B cell (primary cell): ENCODE measurements around the gene CYTH4. TPM values are rescaled to one million over a fixed set of nuclear protein-coding genes. Genes with fewer than 3 reads are reported as not detected.
A peak's percentile ranks its signal among the peaks of the same experiment; 100 is the strongest.

Source experiments
- ATAC-seq: fragments of 200-7000 bp; cut with Tn5 transposase; one replicate; pipeline ENCODE4 v1.10.0; 2021; ENCODE audit warnings: low read depth, mild to moderate bottlenecking, moderate number of reproducible peaks, moderate library complexity
- CTCF ChIA-PET: fragments of 350-600 bp; sonication (Branson Sonifier 250); formaldehyde crosslinking; loops from one replicate; lab custom pipeline; 2021; ENCODE audit warnings: antibody characterized with exemption, inconsistent platforms; lab: Charles Lee
- POLR2A ChIA-PET: fragments of 350-600 bp; sonication (Branson Sonifier 250); formaldehyde crosslinking; loops from one replicate; lab custom pipeline; 2021; ENCODE audit warnings: antibody characterized with exemption; lab: Charles Lee
- DNase-seq: peaks from one replicate; pipeline ENCODE4 v3.0.0; 2013
- H2AFZ ChIP-seq: 2 replicates; pipeline ENCODE4 v1.6.1; 2012; ENCODE audit warnings: mild to moderate bottlenecking, low read depth, low read length; ENCODE audit not compliant: insufficient read depth, poor library complexity, severe bottlenecking
- H3K27ac ChIP-seq, 2 donors: 1 replicate in 1 of 2; 2 replicates in 1 of 2; pipeline ENCODE4 v1.5.1; 2012 to 2013; ENCODE audit warnings: low read length in 2 of 2, mild to moderate bottlenecking in 2 of 2, moderate library complexity in 1 of 2
- H3K27me3 ChIP-seq, 4 experiments: fragments of 200-600 bp in 1 of 4; sonication (generic) in 1 of 4; replicated peaks in 1 of 4; 1 replicate in 2 of 4; 2 replicates in 2 of 4; pipeline versions ENCODE4 v1.6.1 to v1.7.0; 2013 to 2016; ENCODE audit warnings: low read length in 3 of 4, mild to moderate bottlenecking in 2 of 4, mixed read lengths in 1 of 4, moderate library complexity in 1 of 4; ENCODE audit not compliant: insufficient read depth in 4 of 4, control insufficient read depth in 3 of 4; ENCODE audit errors: control extremely low read depth in 1 of 4
- H3K36me3 ChIP-seq, 2 experiments: replicated peaks in 1 of 2; 1 replicate in 1 of 2; 2 replicates in 1 of 2; pipeline versions ENCODE4 v1.6.1 to v1.7.1; 2013; ENCODE audit warnings: low read length in 1 of 2; ENCODE audit not compliant: insufficient read depth in 2 of 2, control insufficient read depth in 1 of 2; ENCODE audit errors: control extremely low read depth in 1 of 2, extremely low read depth in 1 of 2
- H3K4me1 ChIP-seq, 2 donors: fragments of 200-600 bp in 1 of 2; sonication (generic) in 1 of 2; 1 replicate in 1 of 2; 2 replicates in 1 of 2; pipeline versions ENCODE4 v1.5.1 to v1.6.1; 2013 to 2017; ENCODE audit warnings: low read length in 2 of 2; ENCODE audit not compliant: control insufficient read depth in 2 of 2, insufficient read depth in 2 of 2
- H3K4me2 ChIP-seq: replicated peaks from 2 replicates; pipeline ENCODE3; 2012; ENCODE audit warnings: mild to moderate bottlenecking, low read depth, low read length; ENCODE audit not compliant: poor library complexity, severe bottlenecking
- H3K4me3 ChIP-seq, 5 experiments: fragments of 200-600 bp in 1 of 5; sonication (generic) in 1 of 5; 1 replicate in 3 of 5; 2 replicates in 2 of 5; pipeline versions ENCODE4 v1.5.1 to v1.7.0; 2011 to 2016; ENCODE audit warnings: low read length in 4 of 5, mild to moderate bottlenecking in 4 of 5, low read depth in 2 of 5, control low read depth in 1 of 5, moderate library complexity in 1 of 5; ENCODE audit not compliant: insufficient read depth in 1 of 5; ENCODE audit errors: control extremely low read depth in 1 of 5, extremely low read depth in 1 of 5
- H3K79me2 ChIP-seq: fragments of 200-600 bp; sonication (generic); one replicate; pipeline ENCODE4 v1.6.0; 2016; ENCODE audit warnings: low read length; ENCODE audit not compliant: control insufficient read depth, insufficient read depth
- H3K9ac ChIP-seq: fragments of 200-600 bp; sonication (generic); 2 replicates; pipeline ENCODE4 v1.6.1; 2017; ENCODE audit warnings: mild to moderate bottlenecking, low read length, moderate library complexity
- H3K9me3 ChIP-seq, 3 donors: one replicate each; pipeline versions ENCODE4 v1.6.1 to v1.7.1; 2013; ENCODE audit warnings: low read length in 2 of 3; ENCODE audit not compliant: control insufficient read depth in 2 of 3, insufficient read depth in 1 of 3; ENCODE audit errors: control extremely low read depth in 1 of 3
- H4K20me1 ChIP-seq: 2 replicates; pipeline ENCODE4 v1.6.0; 2012; ENCODE audit warnings: mild to moderate bottlenecking, low read length; ENCODE audit not compliant: insufficient read depth, control insufficient read depth, poor library complexity, severe bottlenecking
- H3K27ac Mint-ChIP-seq: one replicate; pipeline ENCODE4 v1.8.0; 2021; ENCODE audit warnings: mixed read lengths
- H3K27me3 Mint-ChIP-seq: one replicate; pipeline ENCODE4 v1.8.0; 2021; ENCODE audit warnings: mixed read lengths
- H3K4me1 Mint-ChIP-seq: one replicate; pipeline ENCODE4 v1.8.0; 2021; ENCODE audit warnings: mixed read lengths
- H3K4me3 Mint-ChIP-seq: one replicate; pipeline ENCODE4 v1.8.0; 2021; ENCODE audit warnings: mixed read lengths
- H3K9me3 Mint-ChIP-seq: one replicate; pipeline ENCODE4 v1.8.0; 2022; ENCODE audit warnings: mixed read lengths; ENCODE audit not compliant: insufficient read depth
- EZH2 ChIP-seq: IDR thresholded peaks from 2 replicates; pipeline ENCODE4 v1.6.1; 2012; ENCODE audit warnings: borderline replicate concordance, low read depth, mild to moderate bottlenecking, moderate library complexity, low read length; ENCODE audit not compliant: insufficient read depth, poor library complexity, severe bottlenecking
- whole genome bisulfite sequencing: methylation state at CpG from one replicate; pipeline ENCODE4 v1.1.5; 2013; ENCODE audit warnings: missing lambda C conversion rate; ENCODE audit not compliant: insufficient coverage; 5-methylcytosine and 5-hydroxymethylcytosine counted together
- intact Hi-C: fragments of 100-400 bp; cut with micrococcal nuclease; formaldehyde crosslinking; loops from one replicate; pipeline ENCODE4 v1.10.0; 2022
- polyA plus RNA-seq: library from polyadenylated mRNA; depleted of rRNA; stranded (reverse); fragments of >200 nt; gene quantifications from 2 replicates; pipeline ENCODE4 v1.2.3, GENCODE V29; 2012
- total RNA-seq, 2 donors: library from RNA; stranded (reverse); fragments of 120-200 nt in 1 of 2; gene quantifications; 1 replicate in 1 of 2; 2 replicates in 1 of 2; pipeline versions ENCODE4 v1.2.3 to v1.2.4, GENCODE V29; 2013 to 2022
- TF ChIP-seq, protein P1 (sequence below): fragments of 200-600 bp; IDR thresholded peaks from one replicate; pipeline ENCODE4 v1.8.0; 2022; ENCODE audit warnings: antibody characterized with exemption, mild to moderate bottlenecking

CYTH4 gene
- total and polyA plus RNA-seq, 2 donors (not counting 1 experiment from before 2014, with no cell fraction given): 98.0 to 154 TPM

- H3K9ac ChIP-seq: no peak overlapping the region
- H3K4me2 ChIP-seq: peak overlapping the region; percentile 61
- H3K9me3 Mint-ChIP-seq: no peaks in the 10 kb centered on the region
- H3K9me3 ChIP-seq: no peaks in the 10 kb centered on the region
- H3K27me3 Mint-ChIP-seq: no peaks in the 10 kb centered on the region
- 93% methylated on average over 3 of the region's 5 CpGs for WGBS
- H2AFZ ChIP-seq: no peak overlapping the region
- peak overlapping the region; percentile 63 for H3K27ac Mint-ChIP-seq
- H3K79me2 ChIP-seq: peaks cover 11% of the 10 kb centered on the region
- DNase-seq: no peak
- H3K27ac ChIP-seq: no peak overlapping the region
- peaks cover 40 to 61% of the 10 kb centered on the region in 2 donors for H3K4me1 ChIP-seq
- peak overlapping the region; percentile 23 for H3K4me3 Mint-ChIP-seq
- peaks cover 57% of the 10 kb centered on the region for H3K4me1 Mint-ChIP-seq
- no peak for TF ChIP-seq EZH2
- no peaks in the 10 kb centered on the region for H3K27me3 ChIP-seq
- no peak overlapping the region for H3K4me3 ChIP-seq
- no peak for ATAC-seq
- ChIA-PET POLR2A (no interaction called here), CTCF (interaction anchor here (0.6 to 11.9 kb wide), 5 partner anchors 7 to 183 kb away, joined by 3 to 126 read pairs (median 3); no protein-coding TSS in a partner anchor)
- H3K36me3 ChIP-seq: no peaks in the 10 kb centered on the region
- no peaks in the 10 kb centered on the region for H4K20me1 ChIP-seq
- intact Hi-C loops: no loop called here
These were observed 6.7 kb upstream of the CYTH4 start for GRCh38 chr22:37275622-37276021.

DNA sequence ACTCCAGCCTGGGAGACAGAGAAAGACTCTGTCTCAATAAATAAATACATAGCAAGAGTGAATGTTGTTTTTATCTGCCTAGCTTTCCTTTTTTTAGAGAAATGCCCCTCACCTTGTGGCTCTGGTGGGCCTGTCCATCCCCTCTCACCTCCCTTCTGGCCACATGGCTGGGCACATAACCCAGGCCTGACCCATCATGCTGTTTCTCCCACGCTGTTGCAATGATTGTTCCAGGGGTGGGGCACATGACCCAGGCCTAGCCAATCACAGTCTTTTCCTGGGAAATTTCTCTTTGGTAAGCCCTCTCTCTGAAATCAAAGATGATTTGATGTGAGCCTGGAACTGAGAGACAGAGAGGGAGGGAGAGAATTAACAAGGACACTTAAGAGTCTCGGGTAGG, 5.5 kb upstream of the CYTH4 start:
- intact Hi-C loops: no loop called here
- TF ChIP-seq, protein P1, sequence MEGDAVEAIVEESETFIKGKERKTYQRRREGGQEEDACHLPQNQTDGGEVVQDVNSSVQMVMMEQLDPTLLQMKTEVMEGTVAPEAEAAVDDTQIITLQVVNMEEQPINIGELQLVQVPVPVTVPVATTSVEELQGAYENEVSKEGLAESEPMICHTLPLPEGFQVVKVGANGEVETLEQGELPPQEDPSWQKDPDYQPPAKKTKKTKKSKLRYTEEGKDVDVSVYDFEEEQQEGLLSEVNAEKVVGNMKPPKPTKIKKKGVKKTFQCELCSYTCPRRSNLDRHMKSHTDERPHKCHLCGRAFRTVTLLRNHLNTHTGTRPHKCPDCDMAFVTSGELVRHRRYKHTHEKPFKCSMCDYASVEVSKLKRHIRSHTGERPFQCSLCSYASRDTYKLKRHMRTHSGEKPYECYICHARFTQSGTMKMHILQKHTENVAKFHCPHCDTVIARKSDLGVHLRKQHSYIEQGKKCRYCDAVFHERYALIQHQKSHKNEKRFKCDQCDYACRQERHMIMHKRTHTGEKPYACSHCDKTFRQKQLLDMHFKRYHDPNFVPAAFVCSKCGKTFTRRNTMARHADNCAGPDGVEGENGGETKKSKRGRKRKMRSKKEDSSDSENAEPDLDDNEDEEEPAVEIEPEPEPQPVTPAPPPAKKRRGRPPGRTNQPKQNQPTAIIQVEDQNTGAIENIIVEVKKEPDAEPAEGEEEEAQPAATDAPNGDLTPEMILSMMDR: no peak
- no peak for TF ChIP-seq EZH2

More for the DNA sequence above, 5.5 kb upstream of the CYTH4 start:
- ATAC-seq (no peak), DNase-seq (no peak)
- no peaks in the 10 kb centered on the region for H3K27me3 Mint-ChIP-seq
- Histone ChIP-seq H3K9ac (no peak overlapping the region), H3K36me3 (no peaks in the 10 kb centered on the region), H3K27me3 (no peaks in the 10 kb centered on the region), H3K4me1 (peaks cover 45 to 64% of the 10 kb centered on the region in 2 donors), H3K79me2 (peaks cover 22% of the 10 kb centered on the region), H3K4me2 (no peak overlapping the region), H4K20me1 (no peaks in the 10 kb centered on the region), H3K27ac (no peak overlapping the region), H2AFZ (no peak overlapping the region), H3K9me3 (no peaks in the 10 kb centered on the region), H3K4me3 (no peak overlapping the region)
- POLR2A ChIA-PET: no interaction called here
- H3K9me3 Mint-ChIP-seq: no peaks in the 10 kb centered on the region
- WGBS: 100% methylated on average over 2 of the region's 2 CpGs
- peaks cover 66% of the 10 kb centered on the region for H3K4me1 Mint-ChIP-seq
- no peak overlapping the region for H3K4me3 Mint-ChIP-seq
- CTCF ChIA-PET: interaction anchor here (1.2 to 11.9 kb wide), 3 partner anchors 8 to 182 kb away, joined by 3 to 126 read pairs (median 3); no protein-coding TSS in a partner anchor
- H3K27ac Mint-ChIP-seq: peak overlapping the region; percentile 41
